ENCODE data around the gene AMBRA1. TPM values are rescaled to one million over a fixed set of nuclear protein-coding genes. Genes with fewer than 3 reads are reported as not detected.

Gene AMBRA1
- total RNA-seq, 4 donors from 2014 or later, result 25.7 to 33.1 (median 30.2) TPM

DNA sequence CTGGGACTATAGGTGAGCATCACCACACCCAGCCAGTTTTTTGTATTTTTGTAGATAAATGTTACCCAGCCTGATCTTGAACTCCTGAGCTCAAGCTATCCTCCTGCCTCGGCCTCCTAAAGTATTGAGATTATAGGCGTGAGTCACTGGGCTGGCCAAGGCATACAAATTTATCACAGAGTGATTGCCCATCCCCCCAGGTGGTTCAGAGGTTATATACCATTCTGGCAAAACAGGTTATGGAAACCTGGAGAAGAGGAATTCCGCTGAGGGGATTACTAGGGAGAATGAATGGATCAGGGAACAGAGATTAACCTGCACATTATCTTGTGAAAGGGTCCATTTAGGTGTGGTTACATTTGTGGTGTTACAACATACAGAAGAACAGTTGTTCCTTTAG lies 31.6 kb upstream of the AMBRA1 start:
- Histone ChIP-seq H3K27me3 (no peaks in the 10 kb centered on the region), H3K4me1 (peaks cover 0 to 11% (median 0%) of the 10 kb centered on the region in 3 donors), H3K9me3 (no peaks in the 10 kb centered on the region), H3K36me3 (peaks cover 0 to 92% of the 10 kb centered on the region in 2 donors), H3K27ac (no peak overlapping the region), H3K4me3 (no peak overlapping the region)
- TF ChIP-seq POLR2AphosphoS5 (IDR thresholded peaks at IDR 0.05), result no peak
- no peak for TF ChIP-seq EP300 (IDR thresholded peaks at IDR 0.05)
- TF ChIP-seq, protein P1, sequence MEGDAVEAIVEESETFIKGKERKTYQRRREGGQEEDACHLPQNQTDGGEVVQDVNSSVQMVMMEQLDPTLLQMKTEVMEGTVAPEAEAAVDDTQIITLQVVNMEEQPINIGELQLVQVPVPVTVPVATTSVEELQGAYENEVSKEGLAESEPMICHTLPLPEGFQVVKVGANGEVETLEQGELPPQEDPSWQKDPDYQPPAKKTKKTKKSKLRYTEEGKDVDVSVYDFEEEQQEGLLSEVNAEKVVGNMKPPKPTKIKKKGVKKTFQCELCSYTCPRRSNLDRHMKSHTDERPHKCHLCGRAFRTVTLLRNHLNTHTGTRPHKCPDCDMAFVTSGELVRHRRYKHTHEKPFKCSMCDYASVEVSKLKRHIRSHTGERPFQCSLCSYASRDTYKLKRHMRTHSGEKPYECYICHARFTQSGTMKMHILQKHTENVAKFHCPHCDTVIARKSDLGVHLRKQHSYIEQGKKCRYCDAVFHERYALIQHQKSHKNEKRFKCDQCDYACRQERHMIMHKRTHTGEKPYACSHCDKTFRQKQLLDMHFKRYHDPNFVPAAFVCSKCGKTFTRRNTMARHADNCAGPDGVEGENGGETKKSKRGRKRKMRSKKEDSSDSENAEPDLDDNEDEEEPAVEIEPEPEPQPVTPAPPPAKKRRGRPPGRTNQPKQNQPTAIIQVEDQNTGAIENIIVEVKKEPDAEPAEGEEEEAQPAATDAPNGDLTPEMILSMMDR (IDR thresholded peaks at IDR 0.05), result no peak
- no peak for TF ChIP-seq POLR2A (IDR thresholded peaks at IDR 0.05)
- 73 to 100% methylated on average over 2 to 3 of the region's 3 CpGs for WGBS, 2 donors (ENCODE audit: low coverage in 1 of 2)
- no peak for ATAC-seq

- no peak overlapping the region for H3K27ac ChIP-seq
- WGBS, 2 donors (ENCODE audit: low coverage in 1 of 2), result 57 to 74% methylated on average over 5 to 6 of the region's 6 CpGs
- no peaks in the 10 kb centered on the region for H3K27me3 ChIP-seq
- TF ChIP-seq EP300 (IDR thresholded peaks at IDR 0.05), result no peak
- no peak for TF ChIP-seq POLR2AphosphoS5 (IDR thresholded peaks at IDR 0.05)
- TF ChIP-seq, protein P1 (IDR thresholded peaks at IDR 0.05), result no peak
- no peak for TF ChIP-seq POLR2A (IDR thresholded peaks at IDR 0.05)
- no peak for ATAC-seq
- H3K4me1 ChIP-seq, result peaks cover 2 to 60% (median 14%) of the 10 kb centered on the region in 3 donors
- H3K36me3 ChIP-seq, result peaks cover 0 to 41% of the 10 kb centered on the region in 2 donors
- no peaks in the 10 kb centered on the region for H3K9me3 ChIP-seq
- H3K4me3 ChIP-seq, result peak overlapping the region in 1 of 2 donors; percentile 79
These were observed 25.0 kb upstream of the AMBRA1 start for GRCh38 chr11:46618837-46619236.

- peaks cover 2 to 60% (median 14%) of the 10 kb centered on the region in 3 donors for H3K4me1 ChIP-seq
- WGBS, 2 donors (ENCODE audit: low coverage in 1 of 2), result 5 to 11% methylated on average over 4 to 6 of the region's 9 CpGs
These were observed 24.1 kb upstream of the AMBRA1 start for GRCh38 chr11:46617972-46618314.

GRCh38 chr11:46617134-46617971 lies 23.5 kb upstream of the AMBRA1 start, which contains the start of the genes ATG13 and HARBI1:
TSS of gene ATG13 (plus strand) at chr11:46617553. CDS start at chr11:46644292, 26,739 bp downstream.
TSS of gene HARBI1 (minus strand) at chr11:46617227. CDS start at chr11:46616237, 990 bp downstream.
- Histone ChIP-seq H3K36me3 (peaks cover 0 to 28% of the 10 kb centered on the region in 2 donors), H3K27me3 (no peaks in the 10 kb centered on the region), H3K4me3 (peak within 1 kb of the TSS; percentile 79 to 92), H3K4me1 (peaks cover 2 to 62% (median 14%) of the 10 kb centered on the region in 3 donors), H3K9me3 (no peaks in the 10 kb centered on the region), H3K27ac (peak within 1 kb of the TSS; percentile 94 to 98 (median 96))
- peak; percentile 99 for ATAC-seq
- TF ChIP-seq POLR2A (IDR thresholded peaks at IDR 0.05) (peak; percentile 20 to 26), EP300 (IDR thresholded peaks at IDR 0.05) (no peak), POLR2AphosphoS5 (IDR thresholded peaks at IDR 0.05) (peak; percentile 40)
- TF ChIP-seq, protein P1 (IDR thresholded peaks at IDR 0.05), result peak; percentile 64 to 90 (median 74)
- WGBS, 2 donors (ENCODE audit: low coverage in 1 of 2), result 0% methylated on average over 4 to 25 of the region's 72 CpGs

More at GRCh38 chr11:46617972-46618314, 24.1 kb upstream of the AMBRA1 start:
- H3K27me3 ChIP-seq, result no peaks in the 10 kb centered on the region
- ATAC-seq, result no peak
- TF ChIP-seq EP300 (IDR thresholded peaks at IDR 0.05), result no peak
- no peak for TF ChIP-seq POLR2A (IDR thresholded peaks at IDR 0.05)
- TF ChIP-seq, protein P1 (IDR thresholded peaks at IDR 0.05), result no peak
- no peak for TF ChIP-seq POLR2AphosphoS5 (IDR thresholded peaks at IDR 0.05)
- peak overlapping the region; percentile 79 to 92 for H3K4me3 ChIP-seq
- H3K9me3 ChIP-seq, result no peaks in the 10 kb centered on the region
- peaks cover 0 to 34% of the 10 kb centered on the region in 2 donors for H3K36me3 ChIP-seq
- peak overlapping the region; percentile 94 to 98 (median 96) for H3K27ac ChIP-seq
